IPS-NIHi11 (cell line): ENCODE data around the gene MYH10.
"Not testable (repeated sequence)": the region's sequence is repeated elsewhere in the genome, so short reads cannot be mapped to it uniquely, and the experiment has no call there.

Source experiments
- DNase-seq: peaks from one replicate; pipeline ENCODE4 v3.0.0; 2012; ENCODE audit warnings: mixed read lengths, low spot score

MYH10 gene

DNA sequence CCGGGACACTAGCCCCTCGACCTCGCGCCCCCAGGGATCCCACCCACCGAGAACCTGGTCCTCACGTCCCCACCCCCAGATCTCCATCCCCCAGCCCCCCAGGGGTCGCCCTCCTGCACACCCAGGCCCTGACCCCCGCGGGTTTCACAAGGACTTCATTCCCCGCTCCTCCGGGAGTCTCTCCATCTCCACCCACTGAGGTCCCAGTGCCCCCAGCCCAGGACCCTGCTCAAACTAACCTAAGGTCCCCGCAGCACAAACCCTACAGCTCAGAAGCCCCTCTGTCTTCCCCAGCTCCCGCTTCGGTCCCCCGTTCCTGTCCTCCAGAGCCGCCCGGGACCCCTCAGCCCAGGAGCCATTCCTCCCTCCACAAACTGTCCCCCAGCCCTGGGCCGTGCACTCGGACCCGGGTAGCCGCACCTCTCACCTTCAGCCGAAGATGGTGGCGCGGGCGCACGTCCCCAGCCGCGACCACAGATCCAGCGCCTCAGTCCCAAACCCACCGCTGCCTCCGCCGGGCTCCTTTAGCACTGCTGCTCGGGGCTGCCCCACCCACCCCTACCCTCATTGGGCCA lies at the start of gene MYH10:
TSS of gene MYH10 (minus strand) at position 499 of the 575 bp plus-strand sequence. CDS start 7,479 bp downstream, outside the sequence.
- no peak for DNase-seq

DNA sequence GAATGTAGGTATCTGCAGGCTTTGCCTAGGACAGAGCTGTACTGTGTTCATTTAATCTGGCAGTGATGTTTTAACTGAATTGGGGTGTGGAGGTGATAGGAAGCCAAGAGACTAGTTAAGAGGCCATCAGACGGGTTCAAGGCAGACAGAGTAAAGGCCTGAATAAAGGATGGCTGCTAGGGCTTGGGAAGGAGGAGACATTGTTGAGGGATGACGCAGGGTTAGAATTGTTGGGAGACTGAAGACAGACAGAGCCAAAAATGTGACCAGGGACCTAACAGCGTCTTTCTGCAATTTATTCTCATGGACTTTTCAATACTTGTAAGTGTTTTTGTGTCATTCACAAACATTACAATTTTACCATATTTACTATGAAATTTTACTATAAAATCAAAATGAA lies 48.6 kb upstream of the MYH10 start:
- DNase-seq = no peak

DNA sequence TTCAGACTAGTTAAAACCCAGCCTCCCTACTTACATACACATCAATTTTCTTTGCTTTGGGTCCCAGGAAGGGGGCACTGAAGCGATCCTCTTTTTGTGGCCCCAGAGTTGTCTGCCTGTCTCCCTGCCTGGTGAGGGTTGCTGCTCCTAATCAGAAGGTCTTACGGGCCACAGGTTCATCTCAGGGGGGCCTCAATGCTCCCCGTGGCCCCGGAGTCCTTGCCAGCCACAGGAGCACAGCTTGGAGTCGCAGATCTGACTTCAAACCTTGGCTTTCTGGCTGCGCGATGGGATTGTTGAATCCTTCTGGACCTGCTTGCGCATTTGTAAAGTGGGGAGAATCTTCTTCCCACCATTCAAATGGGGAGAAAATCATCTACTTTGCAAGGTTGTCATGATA lies 44.8 kb upstream of the MYH10 start:
- DNase-seq = no peak

DNA sequence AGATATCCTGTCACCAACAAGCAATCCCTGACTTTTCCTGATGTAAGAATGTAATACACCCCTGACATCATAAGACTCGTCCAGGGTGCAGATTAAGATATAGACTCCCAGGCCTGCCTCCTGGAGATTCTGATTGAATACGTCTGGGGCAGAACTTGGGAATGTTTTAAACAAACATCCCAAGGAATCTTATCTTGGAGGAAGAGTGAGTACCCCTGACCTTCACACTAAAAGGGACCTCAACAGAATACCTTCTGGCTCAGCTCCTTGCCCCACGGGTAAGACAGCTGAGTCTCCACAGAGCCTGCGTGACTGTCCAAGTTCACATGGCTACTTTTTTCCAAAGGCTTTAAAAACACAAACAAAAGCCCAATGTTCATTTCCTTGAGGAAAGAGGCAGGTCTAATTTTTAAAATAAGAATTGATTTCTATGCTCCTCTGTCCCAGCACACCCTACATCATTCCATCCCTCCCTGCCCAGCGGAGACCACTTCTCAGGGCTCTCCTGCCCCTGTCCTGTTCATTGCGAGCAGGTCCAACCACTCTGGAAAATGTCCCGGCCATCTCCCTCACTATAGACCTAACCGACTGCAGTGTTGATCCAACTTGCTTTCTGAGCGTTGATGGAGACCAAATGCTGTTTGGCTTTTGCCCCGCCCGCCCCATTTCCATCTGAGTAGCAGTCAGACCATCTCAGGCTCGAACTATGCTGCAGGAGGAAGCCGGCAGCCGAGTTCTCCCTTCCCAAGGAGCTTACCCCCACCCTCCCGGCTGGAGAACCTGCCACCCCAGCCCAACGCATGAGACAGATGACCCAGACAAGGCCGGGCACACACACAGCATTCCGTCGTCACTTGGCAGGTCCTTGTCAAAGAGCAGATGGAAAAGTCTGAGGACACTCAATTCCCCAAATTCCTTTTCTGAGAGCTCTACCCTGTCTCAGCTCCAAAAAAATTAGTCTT lies 44.1 kb upstream of the MYH10 start:
- DNase-seq = no peak

- DNase-seq = no peak
Observed at GRCh38 chr17:8673612-8674011, 43.1 kb upstream of the MYH10 start.

DNA sequence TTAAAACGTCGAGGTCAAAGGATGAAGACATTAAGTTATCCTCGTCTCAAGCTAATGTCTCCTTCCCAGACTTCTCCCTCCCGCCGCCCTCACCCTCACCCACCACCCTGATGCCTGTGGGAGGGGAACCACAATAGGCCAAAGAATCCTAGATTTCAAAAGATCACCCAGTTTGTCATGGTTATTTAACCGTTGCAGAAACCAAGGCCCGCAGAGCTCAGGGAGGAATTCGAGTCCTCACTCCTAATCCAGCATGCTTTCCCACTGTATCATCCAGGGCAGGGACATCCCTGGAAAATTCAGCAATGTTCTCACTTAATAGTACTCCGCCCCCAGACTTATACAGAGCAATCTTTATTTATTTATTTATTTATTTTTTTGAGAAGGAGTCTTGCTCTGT lies 41.8 kb upstream of the MYH10 start:
- DNase-seq = no peak

DNA sequence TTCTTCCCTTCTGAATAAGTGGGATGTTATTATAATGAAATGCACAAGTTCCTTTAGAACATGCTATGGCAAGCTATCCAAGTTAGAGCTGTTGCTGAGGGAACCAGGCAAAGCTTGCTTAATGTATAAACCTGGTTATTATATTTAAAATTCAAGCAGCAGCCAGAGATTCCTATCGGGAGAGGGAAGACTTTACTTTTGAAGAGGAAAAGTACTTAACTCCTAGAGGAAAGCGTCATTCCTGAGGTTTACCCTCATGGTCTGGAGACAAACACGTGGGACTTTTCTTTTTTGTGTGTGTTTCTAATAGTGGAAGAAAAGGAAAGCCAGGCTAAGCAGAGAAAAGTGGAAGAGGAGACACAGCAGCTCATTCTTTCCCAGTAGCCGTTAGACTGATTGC lies 39.9 kb upstream of the MYH10 start:
- no peak for DNase-seq

DNA sequence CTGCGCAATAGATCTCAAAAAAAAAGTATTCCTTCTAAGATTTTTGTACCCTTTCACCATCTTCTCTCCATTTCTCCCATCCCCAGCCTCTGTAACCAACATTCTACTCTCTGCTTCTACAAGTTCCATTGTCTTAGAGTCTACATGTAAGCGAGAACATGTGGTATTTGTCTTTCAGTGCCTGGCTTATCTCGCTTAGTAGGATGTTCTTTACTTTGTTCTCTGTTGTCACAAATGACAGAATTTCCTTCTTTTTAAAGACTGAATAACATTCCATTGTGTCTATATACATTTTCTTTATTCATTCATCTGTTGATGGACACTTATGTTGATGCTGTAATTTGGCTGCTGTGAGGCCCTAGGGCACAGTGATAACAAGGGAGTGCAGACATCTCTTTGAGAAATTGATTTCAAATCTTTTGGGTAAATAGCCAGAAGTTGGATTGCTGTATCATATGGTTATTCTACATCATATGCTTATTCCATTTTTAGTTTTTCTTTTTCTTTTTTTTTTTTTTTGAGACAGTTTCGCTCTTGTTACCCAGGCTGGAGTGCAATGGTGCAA lies 37.7 kb upstream of the MYH10 start:
- no peak for DNase-seq

GRCh38 chr17:8667421-8667820 lies 36.9 kb upstream of the MYH10 start:
- no peak for DNase-seq

DNA sequence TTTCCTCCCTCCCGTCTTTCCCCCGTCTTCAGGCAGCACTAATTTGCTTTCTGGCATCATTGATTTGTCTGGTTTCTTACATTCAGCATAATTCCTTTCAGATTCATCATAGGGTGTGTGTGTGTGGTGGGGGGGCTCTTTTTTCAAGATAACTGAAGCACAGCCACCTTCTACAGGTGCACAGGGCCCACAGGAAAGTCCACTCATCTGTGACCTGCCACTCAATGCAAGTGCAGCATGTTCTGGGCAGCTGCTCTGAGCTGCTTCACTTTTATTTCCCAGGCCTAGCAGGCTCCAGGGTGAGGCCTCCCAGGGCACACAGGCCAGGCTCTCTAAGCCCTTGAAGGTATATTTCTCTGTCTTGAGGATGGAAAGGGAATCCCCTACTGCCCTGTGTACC lies 35.2 kb upstream of the MYH10 start:
- no peak for DNase-seq

GRCh38 chr17:8664456-8665126 lies 34.1 kb upstream of the MYH10 start:
- DNase-seq = no peak

- no peak for DNase-seq
Observed at GRCh38 chr17:8662973-8663372, 32.4 kb upstream of the MYH10 start.

DNA sequence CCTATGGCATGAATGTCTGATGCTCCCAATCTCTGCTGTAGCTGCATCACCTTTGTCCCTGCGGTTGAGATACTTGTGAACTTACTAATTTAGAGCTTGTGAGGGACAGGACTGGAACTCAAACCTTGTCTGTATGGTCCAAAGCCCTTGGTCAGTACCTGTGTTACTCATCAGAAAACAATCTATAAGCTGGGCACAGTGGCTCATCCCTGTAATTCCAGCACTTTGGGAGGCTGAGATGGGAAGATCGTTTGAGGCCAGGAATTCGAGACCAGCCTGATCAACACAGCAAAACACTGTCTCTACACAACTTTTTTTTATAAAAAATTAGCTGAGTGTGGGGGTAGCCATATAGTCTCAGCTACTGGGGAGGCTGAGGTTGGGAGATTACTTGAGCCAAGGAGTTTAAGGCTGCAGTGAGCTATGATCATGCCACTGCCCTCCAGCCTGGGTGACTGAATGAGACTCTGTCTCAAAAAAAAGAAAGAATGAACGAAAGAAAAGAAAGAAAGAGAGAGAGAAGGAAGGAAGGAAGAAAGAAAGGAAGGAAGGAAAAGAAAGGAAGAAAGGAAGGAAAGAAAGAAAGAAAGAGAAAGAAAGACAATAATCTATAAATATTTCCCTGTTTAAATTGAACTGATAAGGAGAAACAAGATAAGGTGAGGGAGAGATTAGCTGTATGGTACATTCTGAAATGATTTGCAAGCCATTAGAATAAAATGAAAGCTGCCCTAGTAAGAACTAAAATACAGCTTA lies 31.7 kb upstream of the MYH10 start:
- DNase-seq = no peak

DNA sequence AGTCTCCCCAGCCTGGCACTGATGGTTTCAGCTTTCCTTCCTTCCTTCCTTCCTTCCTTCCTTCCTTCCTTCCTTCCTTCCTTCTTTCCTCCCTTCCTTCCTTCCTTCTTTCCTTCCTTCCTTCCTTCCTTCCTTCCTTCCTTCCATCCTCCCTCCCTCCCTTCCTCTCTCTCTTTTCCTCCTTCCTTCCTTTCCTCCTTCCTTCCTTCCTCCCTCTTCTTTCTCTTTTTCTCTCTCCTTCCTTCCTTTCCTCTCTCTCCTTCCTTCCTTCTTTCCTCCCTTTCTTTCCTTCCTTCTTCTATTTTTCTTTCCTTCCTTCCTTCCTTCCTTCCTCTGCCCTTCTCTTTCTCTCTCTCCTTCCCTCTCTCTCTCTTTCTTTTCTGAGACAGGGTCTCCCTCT lies 30.2 kb upstream of the MYH10 start:
- not testable (repeated sequence) for DNase-seq

DNA sequence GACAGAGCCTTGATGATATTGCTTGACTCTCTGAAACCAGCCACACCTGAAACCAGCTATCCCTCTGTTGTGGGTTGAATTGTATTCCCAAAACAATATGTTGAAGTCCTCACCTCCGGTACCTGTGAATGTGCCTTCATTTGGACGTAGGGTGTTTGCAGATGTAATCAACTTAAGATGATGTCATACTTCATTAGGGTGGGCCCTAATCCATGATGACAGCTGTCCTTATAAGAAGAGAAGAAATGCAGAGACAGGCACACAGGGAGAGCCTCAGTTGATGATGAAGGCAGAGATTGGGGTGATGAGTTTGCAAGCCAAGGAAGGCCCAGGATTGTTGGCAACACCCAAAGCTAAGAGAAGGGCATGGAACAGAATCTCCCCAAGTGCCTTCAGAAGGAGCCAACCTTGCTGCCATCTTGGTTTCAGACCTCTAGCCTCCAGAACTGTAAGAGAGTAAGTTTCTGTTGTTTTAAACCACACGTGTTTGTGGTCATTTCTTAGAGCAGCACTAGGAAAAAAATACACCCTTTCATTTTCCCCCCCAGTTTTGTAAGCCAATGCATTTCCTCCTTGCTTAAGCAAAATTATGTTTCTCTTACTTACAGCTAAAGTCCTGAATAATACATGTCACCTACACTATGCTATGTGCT lies 29.4 kb upstream of the MYH10 start:
- DNase-seq = no peak

GRCh38 chr17:8658810-8659209 lies 28.3 kb upstream of the MYH10 start:
- no peak for DNase-seq

DNA sequence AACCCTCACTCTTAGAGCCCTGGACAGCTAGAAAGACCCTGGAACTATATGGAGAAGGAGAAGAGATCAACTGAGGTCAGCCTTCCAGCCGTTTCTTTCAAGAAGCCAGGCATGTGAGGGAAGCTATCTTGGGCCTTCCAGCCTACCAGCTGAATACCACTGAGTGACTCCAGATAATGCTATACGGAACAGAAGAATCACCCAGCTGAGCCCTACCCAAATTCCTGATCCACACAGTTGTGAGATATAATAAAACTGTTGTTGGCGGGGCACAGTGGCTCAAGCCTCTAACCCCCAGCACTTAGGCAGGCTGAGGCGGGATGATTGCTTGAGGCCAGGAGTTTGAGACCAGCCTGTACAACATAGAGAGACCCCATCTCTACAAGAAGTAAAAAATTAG lies 26.2 kb upstream of the MYH10 start:
- DNase-seq = no peak

DNA sequence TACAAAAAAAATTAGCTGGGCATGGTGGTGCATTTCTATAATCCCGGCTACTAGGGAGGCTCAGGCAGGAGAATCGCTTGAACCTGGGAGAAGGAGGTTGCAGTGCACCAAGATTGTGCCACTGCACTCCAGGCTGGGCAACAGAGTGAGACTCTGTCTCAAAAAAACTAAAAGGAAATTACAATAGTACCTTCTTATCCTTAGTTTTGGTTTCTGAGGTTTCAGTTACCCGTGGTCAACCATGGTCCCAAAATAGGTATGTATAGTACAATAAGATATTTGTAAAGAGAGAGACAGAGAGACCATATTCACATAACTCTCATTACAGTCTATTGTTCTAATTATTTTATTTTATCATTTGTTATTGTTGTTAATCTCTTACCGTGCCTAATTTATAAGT lies 24.3 kb upstream of the MYH10 start:
- DNase-seq = no peak

GRCh38 chr17:8651013-8651412 lies 20.5 kb upstream of the MYH10 start:
- no peak for DNase-seq

DNA sequence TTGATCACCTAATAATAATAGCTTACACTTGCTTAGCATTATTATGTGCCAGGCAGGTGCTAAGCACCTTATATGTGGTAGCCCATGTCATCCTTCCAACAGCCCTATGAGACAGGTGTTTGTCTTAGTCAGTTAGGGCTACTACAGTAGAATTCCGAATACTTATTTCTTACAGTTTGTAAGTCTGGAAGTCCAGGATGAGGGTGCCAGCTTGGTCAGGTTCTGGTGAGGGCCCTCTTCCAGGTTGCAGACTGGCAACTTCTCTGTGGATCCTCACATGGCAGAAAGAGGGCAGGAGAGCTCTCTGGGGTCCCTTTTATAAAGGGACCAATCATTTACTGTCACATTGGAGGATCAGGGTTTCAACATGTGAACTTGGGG lies 19.6 kb upstream of the MYH10 start:
- no peak for DNase-seq
